GM19035 (cell line): ENCODE results near the gene IL5RA.
A peak's percentile ranks its signal among the peaks of the same experiment; 100 is the strongest.

Experiments used
- ATAC-seq: cut with Tn5 transposase; IDR thresholded peaks from one replicate; pipeline ENCODE4 v1.9.1; 2021; ENCODE audit not compliant: unreplicated experiment

Gene IL5RA

GRCh38 chr3:3110299-3110630 is at the start of gene IL5RA:
IL5RA (minus strand) TSS chr3:3110374; CDS start chr3:3104984, 5,390 bp downstream.
- ATAC-seq = peak; percentile 60

DNA sequence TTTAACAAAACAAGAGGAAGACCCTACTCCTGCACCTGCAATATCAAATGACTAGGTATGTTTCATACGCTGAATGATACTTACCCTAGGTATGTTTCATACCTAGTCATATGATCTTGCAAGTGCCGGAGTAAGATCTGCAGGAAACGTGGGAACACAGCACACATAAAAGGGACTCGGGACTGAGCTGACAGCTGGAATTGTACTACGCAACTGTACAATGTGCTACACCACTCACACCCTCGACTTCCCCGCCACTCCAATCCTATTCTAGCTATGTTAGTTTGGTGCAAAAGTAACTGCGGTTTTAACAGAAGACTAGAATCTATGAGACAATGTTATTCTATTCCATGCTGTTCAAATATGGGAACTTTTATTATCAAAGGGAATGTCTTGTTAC is 47.3 kb upstream of the IL5RA start:
- no peak for ATAC-seq

DNA sequence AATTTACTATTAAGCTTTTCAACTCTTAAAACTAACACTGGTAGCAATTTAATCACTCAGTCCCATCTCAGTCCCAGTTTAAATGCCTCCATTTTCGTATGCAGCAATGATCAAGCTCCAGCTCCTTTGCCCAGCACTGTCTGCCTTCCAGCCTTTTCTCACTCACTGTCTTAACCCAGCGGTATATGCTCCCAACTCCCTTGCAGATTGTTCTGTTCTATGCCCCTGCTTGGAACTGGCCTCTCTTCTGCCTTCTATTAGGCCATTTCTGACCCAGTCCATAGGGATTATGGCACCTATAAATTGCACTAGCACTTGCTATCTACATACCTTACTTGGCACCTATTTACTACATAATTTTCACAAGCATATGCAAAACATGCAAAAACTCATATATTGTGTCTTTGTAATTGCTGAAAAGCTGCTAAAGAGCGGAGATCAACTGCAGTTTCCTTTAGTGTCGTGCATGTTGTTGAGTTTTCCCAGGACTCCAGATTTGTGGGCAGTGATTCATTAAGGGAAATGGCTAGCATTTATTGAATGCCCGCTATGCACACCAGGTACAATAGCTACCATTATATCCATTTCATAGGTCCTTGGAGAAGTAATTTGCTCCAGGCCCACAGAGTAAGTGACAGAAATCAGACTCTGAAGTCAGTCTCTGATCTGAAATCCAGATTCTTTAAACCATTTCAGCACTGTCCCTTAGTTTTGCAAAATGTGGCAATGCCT is 44.9 kb upstream of the IL5RA start:
- ATAC-seq = no peak

GRCh38 chr3:3151513-3151912 is 41.3 kb upstream of the IL5RA start:
- ATAC-seq = no peak

- no peak for ATAC-seq
Measured at GRCh38 chr3:3149560-3149959, 39.4 kb upstream of the IL5RA start.

- ATAC-seq = no peak
Measured at GRCh38 chr3:3145831-3146230, 35.7 kb upstream of the IL5RA start.

DNA sequence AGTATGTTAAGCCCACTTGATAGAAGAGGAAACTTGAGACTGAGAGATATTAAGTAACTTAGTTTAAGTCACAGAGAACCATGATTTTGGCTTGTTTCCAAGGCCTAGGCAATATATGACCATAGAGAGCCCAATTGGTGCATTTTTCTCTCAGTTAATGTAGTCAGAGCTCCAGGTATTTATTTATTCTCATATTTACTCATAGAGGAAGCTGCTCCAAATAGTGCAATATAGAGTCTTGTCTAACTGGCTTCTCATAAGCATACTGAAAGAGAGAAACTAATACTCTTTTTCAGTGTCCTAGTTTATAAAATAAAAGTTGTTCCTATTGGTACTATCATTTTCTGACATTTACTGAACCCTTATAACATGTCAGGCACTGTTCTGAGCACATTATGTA is 31.8 kb upstream of the IL5RA start:
- no peak for ATAC-seq

DNA sequence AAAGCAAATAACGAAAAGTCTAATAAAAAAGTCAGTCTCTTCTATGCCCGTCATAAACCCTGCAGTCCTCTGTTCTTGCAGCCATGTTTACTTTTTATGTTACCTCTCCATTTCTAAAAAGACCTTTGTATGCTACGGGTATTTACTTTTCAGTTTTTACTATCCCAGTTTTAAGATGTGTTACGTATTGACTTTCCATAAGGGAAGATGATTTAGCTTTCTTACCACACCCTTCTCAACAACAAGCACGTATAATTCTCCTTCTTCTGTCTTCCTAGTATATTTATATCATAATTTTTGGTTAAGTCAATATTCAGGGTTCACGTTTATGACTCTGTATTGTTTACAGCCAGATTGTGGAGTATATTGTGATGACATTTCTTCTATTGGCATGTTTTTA is 27.4 kb upstream of the IL5RA start:
- ATAC-seq = no peak

DNA sequence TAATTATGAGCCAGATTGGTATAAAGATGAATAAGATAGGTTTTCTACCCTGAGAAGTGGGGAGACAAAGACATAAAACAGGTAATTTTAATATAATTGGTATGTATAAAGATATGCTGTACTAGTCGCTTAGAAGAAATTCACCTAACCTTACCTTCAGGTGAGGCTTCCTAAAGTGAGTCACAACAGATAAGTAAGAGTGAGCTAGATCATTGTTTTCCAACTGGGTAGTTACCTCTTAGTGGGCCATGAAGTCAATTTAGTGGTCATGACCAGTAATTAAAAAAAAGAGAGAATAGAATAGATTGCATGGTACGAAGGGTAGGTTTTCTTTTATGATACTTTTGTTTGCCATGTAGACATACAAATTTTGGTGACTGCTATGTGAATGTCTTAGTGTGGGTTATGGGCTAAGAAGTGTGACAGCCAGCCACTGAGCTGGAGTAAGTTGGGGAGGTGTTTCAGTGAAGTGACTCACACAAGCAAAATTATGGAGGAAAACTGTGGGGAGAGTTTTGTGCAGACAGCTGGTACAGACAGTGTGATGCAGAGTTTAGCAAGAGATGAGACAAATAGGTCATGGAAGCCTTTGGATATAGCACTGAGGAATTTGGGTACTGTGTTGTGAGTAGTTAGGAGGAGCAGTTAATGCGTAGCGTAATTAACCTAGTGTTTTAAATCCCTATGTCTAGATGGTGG is 24.7 kb upstream of the IL5RA start:
- ATAC-seq = no peak

- ATAC-seq = no peak
Measured at GRCh38 chr3:3133500-3133899, 23.3 kb upstream of the IL5RA start.

DNA sequence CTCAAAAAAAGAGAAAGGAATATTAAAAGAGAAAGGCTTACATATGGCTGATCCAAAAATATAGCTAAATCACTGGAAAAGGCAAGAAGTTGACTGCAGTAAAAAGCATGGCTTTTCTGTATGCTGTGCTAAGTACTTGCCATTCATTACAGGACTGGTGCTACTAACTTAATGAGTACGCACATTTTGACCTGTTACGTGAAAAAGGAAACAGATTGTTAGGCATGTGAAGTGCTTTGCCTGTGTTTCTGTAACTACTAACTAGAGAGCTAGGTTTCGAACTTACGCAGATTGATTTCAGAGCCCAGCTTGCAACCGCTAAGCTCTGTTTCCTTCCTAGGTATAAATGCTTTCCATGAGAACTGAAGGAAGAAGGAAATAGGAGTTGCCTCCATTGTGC is 19.4 kb upstream of the IL5RA start:
- no peak for ATAC-seq

- peak; percentile 21 for ATAC-seq
Measured at GRCh38 chr3:3127432-3128010, 17.3 kb upstream of the IL5RA start.

GRCh38 chr3:3126477-3127431 is 16.6 kb upstream of the IL5RA start, which contains the start of gene TRNT1:
TRNT1 (plus strand) TSS chr3:3126940; CDS start chr3:3129041, 2,101 bp downstream.
- ATAC-seq = peak; percentile 95

DNA sequence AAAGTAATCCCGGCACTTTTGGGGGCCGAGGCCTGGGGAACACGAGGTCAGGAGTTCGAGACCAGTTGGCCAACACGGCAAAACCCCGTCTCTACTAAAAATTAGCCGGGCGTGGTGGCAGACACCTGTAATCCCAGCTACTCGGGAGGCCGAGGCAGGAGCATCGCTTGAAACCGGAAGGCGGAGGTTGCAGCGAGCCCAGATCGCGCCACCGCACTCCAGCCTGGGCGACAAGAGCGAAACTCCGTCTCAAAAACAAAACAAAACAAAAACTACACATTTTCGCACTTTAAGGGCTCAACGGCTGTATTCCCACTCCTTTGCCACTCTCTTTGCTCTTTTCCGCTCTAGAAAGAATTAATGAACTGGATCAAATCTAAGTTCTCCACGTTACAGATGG is 15.8 kb upstream of the IL5RA start:
- ATAC-seq = no peak

GRCh38 chr3:3119393-3119851 is 9.2 kb upstream of the IL5RA start:
- ATAC-seq = peak; percentile 44

DNA sequence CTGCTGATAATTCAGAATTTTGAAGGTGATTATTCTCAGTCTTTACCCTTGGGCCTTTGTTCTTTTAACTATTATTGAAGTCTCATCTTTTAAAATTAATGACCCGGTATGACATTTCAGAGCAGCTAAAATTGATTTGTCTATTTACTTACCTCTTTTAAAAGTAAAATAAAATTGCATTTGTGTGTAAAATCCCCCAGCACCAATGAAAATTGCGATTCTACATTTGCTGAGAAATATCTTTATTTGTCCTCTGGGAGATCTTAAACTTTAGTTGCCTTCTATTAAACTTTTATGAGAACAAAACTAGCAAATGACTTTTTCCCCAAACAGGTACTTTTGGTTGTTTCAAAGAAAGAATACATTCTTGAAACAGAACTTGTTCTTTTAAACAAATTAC is 7.5 kb upstream of the IL5RA start:
- no peak for ATAC-seq

DNA sequence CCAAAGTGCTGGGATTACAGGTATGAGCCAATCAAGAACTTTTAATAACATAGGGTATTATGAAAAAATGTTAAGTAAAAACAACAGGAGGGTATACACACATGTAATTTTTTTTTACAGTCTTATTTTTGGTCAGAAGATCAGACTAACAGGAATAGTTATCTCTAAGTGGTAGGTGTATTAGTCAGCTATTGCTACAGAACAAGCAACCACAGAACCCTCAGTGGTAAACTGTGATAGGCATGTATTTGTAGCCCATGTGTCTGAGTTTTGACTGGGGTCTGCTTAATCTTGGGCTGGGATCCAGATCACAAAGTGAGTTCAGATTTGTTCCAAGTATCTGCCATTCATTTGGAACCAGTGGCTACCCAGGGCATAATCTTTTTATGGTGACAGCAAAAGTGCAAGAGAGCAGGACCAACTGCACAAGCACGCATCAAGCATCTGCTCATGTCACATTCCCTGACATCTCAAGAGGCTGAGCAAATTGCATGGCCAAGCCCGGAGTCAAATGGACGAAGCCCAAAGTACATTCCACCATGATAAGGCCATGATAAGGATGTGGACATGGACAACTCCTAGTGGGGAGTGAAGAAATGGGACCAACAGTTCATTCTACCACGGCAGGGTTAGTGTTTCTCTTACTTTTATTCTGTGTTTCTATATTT is 3.0 kb upstream of the IL5RA start:
- no peak for ATAC-seq

GRCh38 chr3:3110749-3111361 is 681 bp upstream of the IL5RA start:
- no peak for ATAC-seq

DNA sequence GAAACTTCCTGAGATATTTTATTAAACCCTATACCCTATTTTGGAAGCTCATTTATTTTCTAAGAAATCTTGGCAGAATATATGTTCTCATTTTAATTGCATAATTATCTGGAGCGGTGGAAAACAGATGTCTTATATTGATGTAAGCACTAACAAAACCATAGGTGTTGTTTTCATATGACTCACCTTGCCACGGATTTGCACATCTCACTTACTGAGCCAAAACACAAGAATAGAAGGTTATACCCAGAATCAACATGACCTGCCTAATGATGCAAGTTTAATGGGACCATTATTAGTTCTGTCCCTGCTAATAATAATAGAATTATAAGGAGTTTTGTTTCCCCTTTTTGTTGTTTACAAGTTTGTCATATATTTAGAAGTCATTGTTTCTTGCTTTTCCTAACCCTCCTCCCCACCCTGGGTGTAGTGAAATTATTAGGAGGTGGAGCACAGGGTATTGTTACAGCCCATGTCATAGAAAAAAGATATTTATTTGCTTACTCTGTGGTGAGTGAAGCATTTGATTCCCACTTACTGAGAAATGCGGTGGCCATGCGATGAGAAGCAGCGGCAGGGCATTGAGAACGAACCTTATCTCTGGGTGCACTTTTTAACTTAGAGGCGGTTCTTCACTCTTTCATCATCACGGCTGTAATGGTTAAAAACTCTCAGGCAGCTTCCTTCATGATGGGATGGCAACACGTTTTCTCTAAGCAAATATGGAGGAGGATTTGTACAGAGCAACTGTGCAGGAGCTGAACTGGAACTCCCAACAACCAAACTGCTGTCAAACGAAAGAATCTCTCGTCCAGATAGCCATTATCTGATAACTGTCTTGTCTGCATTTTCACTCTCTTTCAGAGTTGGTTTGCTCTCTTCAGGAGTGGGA is 521 bp downstream of the IL5RA start:
- ATAC-seq = peak; percentile 75
